Astrocyte (in vitro differentiated cells and primary cell): Measurements from ENCODE around the gene TMEM204. TPM values are rescaled to one million over a fixed set of nuclear protein-coding genes. Genes with fewer than 3 reads are reported as not detected.

Source experiments
- DNase-seq: peaks from one replicate; pipeline ENCODE4 v3.0.0-alpha.2; 2010; ENCODE audit warnings: low read depth
- FAIRE-seq: peaks from 2 replicates; lab custom pipeline; 2011; peaks lifted over from hg19 to GRCh38; lab: Jason Lieb, UNC
- H2AFZ ChIP-seq: 2 replicates; pipeline ENCODE4 v1.6.0; 2012; ENCODE audit warnings: low read depth, low read length, inconsistent platforms
- H3K27ac ChIP-seq: 2 replicates; pipeline ENCODE4 v1.5.1; 2011; ENCODE audit warnings: low read depth, low read length, inconsistent platforms
- H3K27me3 ChIP-seq: 2 replicates; pipeline ENCODE4 v1.6.0; 2011; ENCODE audit warnings: low read length, inconsistent platforms; ENCODE audit not compliant: insufficient read depth
- H3K36me3 ChIP-seq: 2 replicates; pipeline ENCODE4 v1.5.1; 2011; ENCODE audit warnings: low read length, inconsistent platforms; ENCODE audit not compliant: insufficient read depth
- H3K4me1 ChIP-seq: 2 replicates; pipeline ENCODE4 v1.5.1; 2011; ENCODE audit warnings: low read length, inconsistent platforms; ENCODE audit not compliant: insufficient read depth
- H3K4me2 ChIP-seq: 2 replicates; pipeline ENCODE4 v1.6.0; 2012; ENCODE audit warnings: low read length, inconsistent platforms
- H3K4me3 ChIP-seq: 2 replicates; pipeline ENCODE4 v1.5.1; 2011; ENCODE audit warnings: low read depth, mild to moderate bottlenecking, low read length, inconsistent platforms; ENCODE audit not compliant: insufficient read depth
- H3K79me2 ChIP-seq: 2 replicates; pipeline ENCODE4 v1.6.0; 2012; ENCODE audit warnings: mild to moderate bottlenecking, low read length, inconsistent platforms; ENCODE audit not compliant: insufficient read depth
- H3K9ac ChIP-seq: 2 replicates; pipeline ENCODE4 v1.6.0; 2012; ENCODE audit warnings: mild to moderate bottlenecking, low read length, inconsistent platforms
- H3K9me3 ChIP-seq: 2 replicates; pipeline ENCODE4 v1.5.1; 2012; ENCODE audit warnings: low read depth, mild to moderate bottlenecking, low read length, inconsistent platforms; ENCODE audit not compliant: insufficient read depth
- H4K20me1 ChIP-seq: 2 replicates; pipeline ENCODE4 v1.6.0; 2012; ENCODE audit warnings: low read length, inconsistent platforms; ENCODE audit not compliant: insufficient read depth
- H3K27ac Mint-ChIP-seq: one replicate; pipeline ENCODE4 v1.8.0; 2021; ENCODE audit warnings: mild to moderate bottlenecking, mixed read lengths; ENCODE audit not compliant: unreplicated experiment
- H3K27me3 Mint-ChIP-seq: one replicate; pipeline ENCODE4 v1.8.0; 2021; ENCODE audit warnings: low read depth, mixed read lengths; ENCODE audit not compliant: unreplicated experiment
- H3K36me3 Mint-ChIP-seq: one replicate; pipeline ENCODE4 v1.8.0; 2021; ENCODE audit warnings: low read depth, mixed read lengths; ENCODE audit not compliant: unreplicated experiment
- H3K4me1 Mint-ChIP-seq: one replicate; pipeline ENCODE4 v1.8.0; 2021; ENCODE audit warnings: low read depth, mixed read lengths; ENCODE audit not compliant: unreplicated experiment
- H3K4me3 Mint-ChIP-seq: one replicate; pipeline ENCODE4 v1.8.0; 2021; ENCODE audit warnings: mild to moderate bottlenecking, moderate library complexity, mixed read lengths; ENCODE audit not compliant: unreplicated experiment
- H3K9me3 Mint-ChIP-seq: one replicate; pipeline ENCODE4 v1.8.0; 2021; ENCODE audit warnings: mild to moderate bottlenecking, mixed read lengths; ENCODE audit not compliant: unreplicated experiment
- EZH2 ChIP-seq: IDR thresholded peaks from 2 replicates; pipeline ENCODE4 v1.6.1; 2012; ENCODE audit warnings: mild to moderate bottlenecking, low read length, inconsistent platforms; ENCODE audit not compliant: insufficient read depth
- total RNA-seq: library from RNA; stranded (reverse); gene quantifications from 2 replicates; pipeline ENCODE4 v1.2.1, GENCODE V29; 2021
- TF ChIP-seq, protein P1 (sequence below): IDR thresholded peaks from 2 replicates; pipeline ENCODE4 v1.5.1; 2011; ENCODE audit warnings: low read depth, mild to moderate bottlenecking, inconsistent platforms, low read length, moderate library complexity; ENCODE audit not compliant: insufficient read depth

The TMEM204 gene
- total RNA-seq, 1 donor from 2014 or later, result not detected

DNA sequence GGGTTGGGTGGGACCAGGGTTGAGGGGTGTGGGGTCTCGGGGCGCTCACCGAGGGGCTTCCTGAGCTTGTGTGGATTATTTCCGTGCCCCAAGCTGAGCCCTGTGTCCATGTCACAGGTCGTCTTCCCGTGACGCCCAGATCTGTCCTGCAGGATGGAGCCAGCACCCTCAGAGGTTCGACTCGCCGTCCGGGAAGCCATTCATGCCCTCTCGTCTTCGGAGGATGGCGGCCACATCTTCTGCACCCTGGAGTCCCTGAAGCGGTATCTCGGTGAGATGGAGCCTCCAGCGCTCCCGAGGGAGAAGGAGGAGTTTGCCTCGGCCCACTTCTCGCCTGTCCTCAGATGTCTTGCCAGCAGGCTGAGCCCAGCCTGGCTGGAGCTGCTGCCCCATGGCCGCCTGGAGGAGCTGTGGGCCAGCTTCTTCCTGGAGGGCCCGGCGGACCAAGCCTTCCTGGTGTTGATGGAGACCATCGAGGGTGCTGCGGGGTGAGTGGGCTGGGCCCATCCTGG is 39.3 kb upstream of the TMEM204 start:
- H3K27me3 Mint-ChIP-seq, result peaks cover 9% of the 10 kb centered on the region
- H3K79me2 ChIP-seq, result peaks cover 29% of the 10 kb centered on the region
- TF ChIP-seq EZH2, result no peak
- TF ChIP-seq, protein P1, sequence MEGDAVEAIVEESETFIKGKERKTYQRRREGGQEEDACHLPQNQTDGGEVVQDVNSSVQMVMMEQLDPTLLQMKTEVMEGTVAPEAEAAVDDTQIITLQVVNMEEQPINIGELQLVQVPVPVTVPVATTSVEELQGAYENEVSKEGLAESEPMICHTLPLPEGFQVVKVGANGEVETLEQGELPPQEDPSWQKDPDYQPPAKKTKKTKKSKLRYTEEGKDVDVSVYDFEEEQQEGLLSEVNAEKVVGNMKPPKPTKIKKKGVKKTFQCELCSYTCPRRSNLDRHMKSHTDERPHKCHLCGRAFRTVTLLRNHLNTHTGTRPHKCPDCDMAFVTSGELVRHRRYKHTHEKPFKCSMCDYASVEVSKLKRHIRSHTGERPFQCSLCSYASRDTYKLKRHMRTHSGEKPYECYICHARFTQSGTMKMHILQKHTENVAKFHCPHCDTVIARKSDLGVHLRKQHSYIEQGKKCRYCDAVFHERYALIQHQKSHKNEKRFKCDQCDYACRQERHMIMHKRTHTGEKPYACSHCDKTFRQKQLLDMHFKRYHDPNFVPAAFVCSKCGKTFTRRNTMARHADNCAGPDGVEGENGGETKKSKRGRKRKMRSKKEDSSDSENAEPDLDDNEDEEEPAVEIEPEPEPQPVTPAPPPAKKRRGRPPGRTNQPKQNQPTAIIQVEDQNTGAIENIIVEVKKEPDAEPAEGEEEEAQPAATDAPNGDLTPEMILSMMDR, result peak; percentile 35
- H3K27ac Mint-ChIP-seq, result no peak overlapping the region
- H3K4me1 Mint-ChIP-seq, result peaks cover 6% of the 10 kb centered on the region
- H3K36me3 Mint-ChIP-seq, result peaks cover 5% of the 10 kb centered on the region
- peaks cover 13% of the 10 kb centered on the region for H4K20me1 ChIP-seq
- peaks cover 2% of the 10 kb centered on the region for H3K36me3 ChIP-seq
- H3K27ac ChIP-seq, result no peak overlapping the region
- H3K9ac ChIP-seq, result peak overlapping the region; percentile 89
- H3K9me3 ChIP-seq, result no peaks in the 10 kb centered on the region
- H3K4me1 ChIP-seq, result peaks cover 15% of the 10 kb centered on the region
- DNase-seq, result peak; percentile 50
- no peaks in the 10 kb centered on the region for H3K9me3 Mint-ChIP-seq
- no peaks in the 10 kb centered on the region for H3K27me3 ChIP-seq
- H2AFZ ChIP-seq, result no peak overlapping the region
- no peak for FAIRE-seq
- peak overlapping the region; percentile 76 for H3K4me3 ChIP-seq
- peak overlapping the region; percentile 99 for H3K4me2 ChIP-seq
- peak overlapping the region; percentile 88 for H3K4me3 Mint-ChIP-seq

DNA sequence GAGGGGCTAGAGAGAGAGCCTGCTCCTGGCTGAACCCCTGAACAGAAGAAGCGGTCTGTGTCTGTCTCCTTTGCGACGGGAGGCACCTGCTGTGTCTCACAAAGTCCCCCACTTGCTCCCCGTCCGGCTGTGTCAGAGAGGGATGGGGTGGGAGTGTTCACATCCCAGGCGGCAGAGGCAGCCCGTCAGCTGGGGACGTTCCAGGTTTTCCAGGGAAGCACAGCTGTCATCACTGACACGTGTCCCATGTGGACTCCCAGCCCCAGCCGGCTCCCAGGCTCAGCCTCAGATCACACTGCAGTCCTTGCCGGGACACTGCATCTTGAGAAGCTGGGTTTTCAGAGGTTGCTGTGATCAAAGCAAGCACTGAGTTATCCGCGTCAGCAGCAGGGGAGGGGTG is 38.8 kb upstream of the TMEM204 start:
- no peak overlapping the region for H3K4me3 ChIP-seq
- no peak overlapping the region for H2AFZ ChIP-seq
- H3K9ac ChIP-seq, result peak overlapping the region; percentile 89
- Mint-ChIP-seq H3K36me3 (peaks cover 5% of the 10 kb centered on the region), H3K4me1 (peaks cover 6% of the 10 kb centered on the region), H3K27me3 (peaks cover 9% of the 10 kb centered on the region), H3K27ac (no peak overlapping the region), H3K9me3 (no peaks in the 10 kb centered on the region), H3K4me3 (peak overlapping the region; percentile 88)
- peak overlapping the region; percentile 99 for H3K4me2 ChIP-seq
- H3K9me3 ChIP-seq, result no peaks in the 10 kb centered on the region
- TF ChIP-seq EZH2, result no peak
- TF ChIP-seq, protein P1, result no peak
- H3K27me3 ChIP-seq, result no peaks in the 10 kb centered on the region
- peaks cover 13% of the 10 kb centered on the region for H4K20me1 ChIP-seq
- DNase-seq, result no peak
- peaks cover 29% of the 10 kb centered on the region for H3K79me2 ChIP-seq
- H3K4me1 ChIP-seq, result peaks cover 15% of the 10 kb centered on the region
- peaks cover 2% of the 10 kb centered on the region for H3K36me3 ChIP-seq
- no peak for FAIRE-seq
- H3K27ac ChIP-seq, result no peak overlapping the region

DNA sequence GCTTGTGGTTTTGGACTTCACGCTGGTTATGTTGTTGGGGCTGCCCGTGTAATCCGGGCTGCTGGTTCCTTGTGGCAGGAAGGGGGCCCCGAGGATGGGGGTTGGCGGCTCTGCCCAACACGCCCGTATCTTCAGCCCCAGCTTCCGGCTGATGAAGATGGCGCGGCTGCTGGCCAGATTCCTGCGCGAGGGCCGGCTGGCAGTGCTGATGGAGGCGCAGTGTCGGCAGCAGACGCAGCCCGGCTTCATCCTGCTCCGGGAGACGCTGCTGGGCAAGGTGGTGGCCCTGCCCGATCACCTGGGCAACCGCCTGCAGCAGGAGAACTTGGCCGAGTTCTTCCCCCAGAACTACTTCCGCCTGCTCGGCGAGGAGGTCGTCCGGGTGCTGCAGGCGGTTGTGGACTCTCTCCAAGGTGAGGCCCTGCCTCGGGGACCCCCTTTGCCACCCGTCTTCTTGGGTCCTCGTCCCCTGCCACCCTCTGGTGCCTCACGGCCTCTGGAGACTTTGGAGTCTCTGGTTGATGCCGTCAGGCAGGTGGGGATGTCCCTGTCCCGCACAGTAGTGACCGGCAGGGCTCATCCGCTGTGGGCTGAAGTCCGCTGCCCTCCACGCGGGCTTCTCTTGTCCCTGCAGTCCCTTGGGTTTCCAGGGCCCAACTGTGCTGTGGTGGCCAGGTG is 38.1 kb upstream of the TMEM204 start:
- H3K4me2 ChIP-seq, result no peak overlapping the region
- peaks cover 29% of the 10 kb centered on the region for H3K79me2 ChIP-seq
- no peak for FAIRE-seq

More for the DNA sequence above, 38.1 kb upstream of the TMEM204 start:
- Mint-ChIP-seq H3K4me1 (peaks cover 6% of the 10 kb centered on the region), H3K4me3 (no peak overlapping the region), H3K27ac (no peak overlapping the region), H3K27me3 (peaks cover 5% of the 10 kb centered on the region), H3K9me3 (no peaks in the 10 kb centered on the region), H3K36me3 (peaks cover 5% of the 10 kb centered on the region)
- Histone ChIP-seq H3K9me3 (no peaks in the 10 kb centered on the region), H3K9ac (no peak overlapping the region), H3K4me3 (no peak overlapping the region), H3K36me3 (peaks cover 2% of the 10 kb centered on the region), H3K27ac (no peak overlapping the region), H2AFZ (no peak overlapping the region), H3K4me1 (peaks cover 15% of the 10 kb centered on the region), H4K20me1 (peaks cover 13% of the 10 kb centered on the region), H3K27me3 (no peaks in the 10 kb centered on the region)
- TF ChIP-seq, protein P1, result no peak
- no peak for TF ChIP-seq EZH2
- no peak for DNase-seq
